IMR-90 (cell line): ENCODE measurements around the gene TTC31. TPM values are rescaled to one million over a fixed set of nuclear protein-coding genes. Genes with fewer than 3 reads are reported as not detected.

Experiments used
- ATAC-seq: fragments of 200-7000 bp; cut with Tn5 transposase; 2 replicates; pipeline ENCODE4 v1.9.1; 2020; ENCODE audit warnings: low read depth, mild to moderate bottlenecking, moderate library complexity
- BruUV-seq: library from RNA; stranded (reverse); fragments of 400-500 nt; replicated peaks from 2 replicates; lab custom pipeline; 2021; lab: Mats Ljungman, UMichigan
- CTCF ChIA-PET: fragments of 300-600 bp; formaldehyde crosslinking; extraction: SDS; loops from one replicate; lab custom pipeline; 2021; ENCODE audit warnings: antibody characterized with exemption; lab: Yijun Ruan, JAX
- POLR2A ChIA-PET: fragments of 300-600 bp; sonication (Branson Sonifier 250); formaldehyde crosslinking; loops from one replicate; lab custom pipeline; 2022; ENCODE audit warnings: antibody characterized with exemption; ENCODE audit not compliant: unreplicated experiment; lab: Charles Lee
- DNase-seq: peaks from one replicate; pipeline ENCODE4 v3.0.0; 2013
- H2AFZ ChIP-seq: replicated peaks from 2 replicates; pipeline ENCODE3; 2013; ENCODE audit warnings: low read length, mild to moderate bottlenecking; ENCODE audit not compliant: poor library complexity
- H2AK5ac ChIP-seq: 2 replicates; pipeline ENCODE4 v1.6.1; 2013; ENCODE audit warnings: low read depth, low read length, inconsistent platforms
- H2AK9ac ChIP-seq: replicated peaks from 2 replicates; pipeline ENCODE3; 2013; ENCODE audit warnings: mild to moderate bottlenecking, low read depth, low read length, moderate library complexity; ENCODE audit not compliant: poor library complexity
- H2BK120ac ChIP-seq: 2 replicates; pipeline ENCODE4 v1.6.1; 2013; ENCODE audit warnings: low read depth, low read length, inconsistent platforms
- H2BK15ac ChIP-seq: 3 replicates; pipeline ENCODE4 v1.6.1; 2013; ENCODE audit warnings: low read depth, low read length, inconsistent platforms
- H2BK20ac ChIP-seq: 2 replicates; pipeline ENCODE4 v1.6.1; 2013; ENCODE audit warnings: low read depth, mild to moderate bottlenecking, inconsistent platforms, low read length, moderate library complexity
- H2BK5ac ChIP-seq: 2 replicates; pipeline ENCODE4 v1.6.1; 2013; ENCODE audit warnings: mild to moderate bottlenecking, low read depth, low read length, inconsistent platforms; ENCODE audit not compliant: poor library complexity, severe bottlenecking
- H3K14ac ChIP-seq: replicated peaks from 2 replicates; pipeline ENCODE4 v1.6.1; 2013; ENCODE audit warnings: low read depth, low read length, inconsistent platforms
- H3K18ac ChIP-seq: 2 replicates; pipeline ENCODE4 v1.6.1; 2013; ENCODE audit warnings: low read depth, low read length, control low read depth
- H3K23ac ChIP-seq: 2 replicates; pipeline ENCODE4 v1.6.1; 2013; ENCODE audit warnings: low read depth, low read length, inconsistent platforms
- H3K27ac ChIP-seq: 2 replicates; pipeline ENCODE4 v1.5.1; 2013; ENCODE audit warnings: mild to moderate bottlenecking, control low read depth, low read length; ENCODE audit not compliant: insufficient read depth
- H3K27me3 ChIP-seq: 2 replicates; pipeline ENCODE4 v1.6.1; 2013; ENCODE audit warnings: low read length; ENCODE audit not compliant: control insufficient read depth, insufficient read depth
- H3K36me3 ChIP-seq: 2 replicates; pipeline ENCODE4 v1.6.1; 2013; ENCODE audit warnings: low read length, mixed read lengths; ENCODE audit not compliant: control insufficient read depth, insufficient read depth
- H3K4ac ChIP-seq: 2 replicates; pipeline ENCODE4 v1.6.1; 2013; ENCODE audit warnings: low read depth, low read length, inconsistent platforms
- H3K4me1 ChIP-seq: 2 replicates; pipeline ENCODE4 v1.6.1; 2013; ENCODE audit warnings: low read length, mixed read lengths; ENCODE audit not compliant: control insufficient read depth, insufficient read depth
- H3K4me2 ChIP-seq: 2 replicates; pipeline ENCODE4 v1.6.1; 2013; ENCODE audit warnings: low read depth, mild to moderate bottlenecking, control low read depth, low read length, moderate library complexity
- H3K4me3 ChIP-seq: 2 replicates; pipeline ENCODE4 v1.5.1; 2013; ENCODE audit warnings: low read depth, mild to moderate bottlenecking, control low read depth, low read length, moderate library complexity; ENCODE audit not compliant: insufficient read depth
- H3K56ac ChIP-seq: 2 replicates; pipeline ENCODE4 v1.6.1; 2013; ENCODE audit warnings: low read length, inconsistent platforms; ENCODE audit not compliant: insufficient read depth; ENCODE audit errors: extremely low read depth
- H3K79me1 ChIP-seq, 2 experiments: 2 replicates each; pipeline ENCODE4 v1.6.1; 2013; ENCODE audit warnings: low read length in 2 of 2, inconsistent platforms in 1 of 2, low read depth in 1 of 2
- H3K9ac ChIP-seq: 2 replicates; pipeline ENCODE4 v1.6.1; 2013; ENCODE audit warnings: low read depth, low read length, control low read depth
- H3K9me1 ChIP-seq: 2 replicates; pipeline ENCODE4 v1.6.1; 2013; ENCODE audit warnings: low read length, inconsistent platforms; ENCODE audit not compliant: insufficient read depth
- H3K9me3 ChIP-seq: 2 replicates; pipeline ENCODE4 v1.6.1; 2013; ENCODE audit warnings: low read length; ENCODE audit not compliant: control insufficient read depth, insufficient read depth
- H4K20me1 ChIP-seq: 2 replicates; pipeline ENCODE4 v1.6.1; 2013; ENCODE audit warnings: low read length, inconsistent platforms; ENCODE audit not compliant: insufficient read depth
- H4K5ac ChIP-seq: 2 replicates; pipeline ENCODE4 v1.6.1; 2013; ENCODE audit warnings: mild to moderate bottlenecking, low read depth, low read length, control low read depth
- H4K8ac ChIP-seq, 2 experiments: 2 replicates each; pipeline ENCODE4 v1.6.1; 2013; ENCODE audit warnings: low read depth in 2 of 2, low read length in 2 of 2, control low read depth in 1 of 2, inconsistent platforms in 1 of 2
- H4K91ac ChIP-seq: 2 replicates; pipeline ENCODE4 v1.6.1; 2013; ENCODE audit warnings: low read depth, low read length, inconsistent platforms; ENCODE audit not compliant: insufficient read depth
- BHLHE40 ChIP-seq: fragments of 150-350 bp; IDR thresholded peaks from 2 replicates; pipeline ENCODE4 v1.6.1; 2016; ENCODE audit warnings: mild to moderate bottlenecking, low read depth, low read length
- CEBPB ChIP-seq: IDR thresholded peaks from 2 replicates; pipeline ENCODE4 v1.6.1; 2012; ENCODE audit warnings: low read depth, low read length, improper control_type of control experiment
- CHD1 ChIP-seq: IDR thresholded peaks from 2 replicates; pipeline ENCODE4 v1.6.1; 2012; ENCODE audit warnings: low read depth, low read length, improper control_type of control experiment
- CTCF ChIP-seq: conservative IDR thresholded peaks from 2 replicates; pipeline ENCODE4 v1.5.1; 2012; ENCODE audit warnings: mild to moderate bottlenecking, low read depth, low read length, improper control_type of control experiment
- ELK1 ChIP-seq: fragments of 150-350 bp; IDR thresholded peaks from 2 replicates; pipeline ENCODE4 v1.6.1; 2016; ENCODE audit warnings: low read depth, mild to moderate bottlenecking, low read length, moderate library complexity, borderline replicate concordance
- FOS ChIP-seq: fragments of 150-350 bp; IDR thresholded peaks from 2 replicates; pipeline ENCODE4 v1.6.1; 2016; ENCODE audit warnings: low read depth, low read length
- MAFK ChIP-seq: IDR thresholded peaks from 2 replicates; pipeline ENCODE4 v1.6.1; 2012; ENCODE audit warnings: low read depth, low read length, improper control_type of control experiment
- MAZ ChIP-seq: IDR thresholded peaks from 2 replicates; pipeline ENCODE4 v1.6.1; 2012; ENCODE audit warnings: low read depth, mild to moderate bottlenecking, low read length, improper control_type of control experiment, moderate library complexity, borderline replicate concordance
- MXI1 ChIP-seq: IDR thresholded peaks from 2 replicates; pipeline ENCODE4 v1.6.1; 2012; ENCODE audit warnings: low read depth, mild to moderate bottlenecking, low read length, moderate library complexity, borderline replicate concordance
- NFE2L2 ChIP-seq: fragments of 150-350 bp; IDR thresholded peaks from 2 replicates; pipeline ENCODE4 v1.6.1; 2016; ENCODE audit warnings: low read depth, mild to moderate bottlenecking, low read length
- POLR2A ChIP-seq: IDR thresholded peaks from 2 replicates; pipeline ENCODE4 v1.6.1; 2012; ENCODE audit warnings: mild to moderate bottlenecking, low read depth, low read length
- RAD21 ChIP-seq: IDR thresholded peaks from 2 replicates; pipeline ENCODE4 v1.6.1; 2012; ENCODE audit warnings: low read length, improper control_type of control experiment
- RCOR1 ChIP-seq: IDR thresholded peaks from 2 replicates; pipeline ENCODE4 v1.6.1; 2012; ENCODE audit warnings: mild to moderate bottlenecking, low read length, improper control_type of control experiment; ENCODE audit not compliant: insufficient replicate concordance
- RFX5 ChIP-seq: IDR thresholded peaks from 2 replicates; pipeline ENCODE4 v1.8.0; 2012; ENCODE audit warnings: low read depth, mild to moderate bottlenecking, low read length, moderate library complexity
- SMC3 ChIP-seq: fragments of 150-350 bp; IDR thresholded peaks from 2 replicates; pipeline ENCODE4 v1.6.1; 2016; ENCODE audit warnings: low read depth, mild to moderate bottlenecking, antibody characterized with exemption, low read length, moderate library complexity
- USF2 ChIP-seq: fragments of 150-350 bp; IDR thresholded peaks from 2 replicates; pipeline ENCODE4 v1.6.1; 2017; ENCODE audit warnings: mild to moderate bottlenecking, antibody characterized with exemption, low read length, low read depth
- WGBS, 2 experiments: methylation state at CpG; one replicate each; pipeline versions ENCODE4 v1.1.5 to v1.1.7; 2013; ENCODE audit warnings: missing lambda C conversion rate in 2 of 2; ENCODE audit not compliant: insufficient read length in 1 of 2; ENCODE audit errors: extremely low coverage in 2 of 2; 5-methylcytosine and 5-hydroxymethylcytosine counted together
- dilution Hi-C: fragments of 300-500 bp; cut with HindIII; formaldehyde crosslinking; loops from one replicate; pipeline ENCODE4 v1.14.3; 2018; ENCODE audit warnings: low sequenced_read_pairs; ENCODE audit not compliant: unreplicated experiment
- in situ Hi-C: fragments of 300-500 bp; cut with MboI; formaldehyde crosslinking; loops from 3 replicates; pipeline ENCODE4 v1.14.3; 2019; ENCODE audit warnings: low sequenced_read_pairs, inconsistent platforms, mixed read lengths
- intact Hi-C: fragments of 100-400 bp; cut with micrococcal nuclease; formaldehyde crosslinking; loops from 2 replicates; pipeline ENCODE4 v1.10.0; 2022
- polyA plus RNA-seq, 3 experiments: library from polyadenylated mRNA; depleted of rRNA; stranded (reverse); fragments of >200 nt; gene quantifications; 2 replicates each; pipeline ENCODE4 v1.2.3, GENCODE V29; 2012; ENCODE audit warnings: low replicate concordance in 1 of 3
- total RNA-seq: library from RNA; depleted of rRNA; stranded (reverse); fragments of >200 nt; gene quantifications from 2 replicates; pipeline ENCODE4 v1.2.3, GENCODE V29; 2012

Gene TTC31
- total and polyA plus RNA-seq, 2 of the 4 experiments (the other 2 are of a cell fraction), result 6.3 to 18.8 TPM

- no peak overlapping the region for H4K5ac ChIP-seq
- no peak overlapping the region for H3K4ac ChIP-seq
- H3K18ac ChIP-seq, result no peak overlapping the region
- H3K4me3 ChIP-seq, result no peak overlapping the region
- H3K9me3 ChIP-seq, result no peaks in the 10 kb centered on the region
- H4K91ac ChIP-seq, result no peak overlapping the region
- peaks cover 22 to 57% of the 10 kb centered on the region in 2 experiments for H3K79me1 ChIP-seq
- no peaks in the 10 kb centered on the region for H3K27me3 ChIP-seq
- no peak overlapping the region for H2BK20ac ChIP-seq
- no peak overlapping the region for H3K14ac ChIP-seq
- H4K20me1 ChIP-seq, result peaks cover 3% of the 10 kb centered on the region; the same call in 1 of the 2 replicates
- H3K4me2 ChIP-seq, result no peak overlapping the region
- no peak overlapping the region for H2AFZ ChIP-seq
- H2AK5ac ChIP-seq, result no peak overlapping the region
- H3K36me3 ChIP-seq, result peaks cover 16% of the 10 kb centered on the region
- CTCF ChIA-PET, result no interaction called here
- DNase-seq (no peak), ATAC-seq (no peak)
- intact Hi-C loops (no loop called here), in situ Hi-C loops (loop anchor here (25.0 kb wide), 1 partner anchor 376 kb away; no protein-coding TSS in a partner anchor), dilution Hi-C loops (no loop called here)
- WGBS, 2 experiments, result 100% methylated on average over 1 of the region's 2 CpGs; no CpG with 5 or more reads in 1 of the 2 experiments
- H3K56ac ChIP-seq, result no peak overlapping the region
- H2BK120ac ChIP-seq, result no peak overlapping the region
- H4K8ac ChIP-seq, result no peak overlapping the region
- H3K23ac ChIP-seq, result no peak overlapping the region
- H2BK5ac ChIP-seq, result no peak overlapping the region
- H3K27ac ChIP-seq, result no peak overlapping the region
- BruUV-seq, result no TSS peak
- H3K4me1 ChIP-seq, result peaks cover 11% of the 10 kb centered on the region
- H3K9ac ChIP-seq, result no peak overlapping the region
- no peak overlapping the region for H2AK9ac ChIP-seq
- TF ChIP-seq BHLHE40, result no peak
- TF ChIP-seq CHD1, result no peak
- TF ChIP-seq CTCF, result no peak
- TF ChIP-seq NFE2L2, result no peak
- TF ChIP-seq RFX5, result no peak
- no peak for TF ChIP-seq MAZ
- no peak for TF ChIP-seq CEBPB
- no peak for TF ChIP-seq USF2
- no peak for TF ChIP-seq POLR2A
- TF ChIP-seq MXI1, result no peak
- TF ChIP-seq SMC3, result no peak
- no peak for TF ChIP-seq FOS
- no peak for TF ChIP-seq ELK1
- TF ChIP-seq RCOR1, result no peak
- TF ChIP-seq RAD21, result no peak
- TF ChIP-seq MAFK, result no peak
- H2BK15ac ChIP-seq, result no peak overlapping the region
- POLR2A ChIA-PET, result no interaction called here
- H3K9me1 ChIP-seq, result peaks cover 9% of the 10 kb centered on the region; the same call in 1 of the 2 replicates
These were observed 3.3 kb downstream of the TTC31 start for GRCh38 chr2:74486141-74486540.
